ENCODE data around the gene LGALS4. TPM values are rescaled to one million over a fixed set of nuclear protein-coding genes. Genes with fewer than 3 reads are reported as not detected.
"Not testable (repeated sequence)": the region's sequence is repeated elsewhere in the genome, so short reads cannot be mapped to it uniquely, and the experiment has no call there.

LGALS4 gene
- polyA plus RNA-seq, 5 donors: 0.83 to 4.7 (median 2.5) TPM

DNA sequence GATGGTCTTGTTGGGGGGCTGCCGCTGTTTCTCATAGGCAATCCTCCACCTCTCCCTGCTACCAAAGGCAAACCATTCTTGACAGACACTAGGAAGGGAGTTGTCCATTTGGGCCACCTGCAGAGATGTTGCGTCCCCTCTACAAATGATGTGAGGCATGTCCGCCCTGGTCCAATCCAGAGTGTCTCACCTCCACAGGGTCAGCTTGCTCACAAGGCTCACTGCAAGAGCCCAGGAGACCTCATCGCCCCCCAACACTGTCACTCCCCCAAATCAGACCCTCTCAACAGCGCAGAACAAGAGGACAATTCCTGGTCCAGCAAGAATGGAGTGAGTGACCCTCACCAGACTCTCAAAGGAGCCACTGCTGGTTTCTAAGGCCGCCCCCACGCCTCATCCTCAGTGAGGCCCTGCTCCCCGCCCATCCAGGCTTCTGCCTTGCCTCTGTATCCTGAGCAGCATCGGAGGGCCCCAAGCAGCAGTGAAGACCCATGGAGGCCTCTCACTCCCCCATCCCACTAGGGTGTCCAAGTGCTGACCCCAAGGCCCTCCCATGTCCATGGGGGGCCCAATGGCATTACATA, 30.5 kb upstream of the LGALS4 start:
- DNase-seq: no peak

DNA sequence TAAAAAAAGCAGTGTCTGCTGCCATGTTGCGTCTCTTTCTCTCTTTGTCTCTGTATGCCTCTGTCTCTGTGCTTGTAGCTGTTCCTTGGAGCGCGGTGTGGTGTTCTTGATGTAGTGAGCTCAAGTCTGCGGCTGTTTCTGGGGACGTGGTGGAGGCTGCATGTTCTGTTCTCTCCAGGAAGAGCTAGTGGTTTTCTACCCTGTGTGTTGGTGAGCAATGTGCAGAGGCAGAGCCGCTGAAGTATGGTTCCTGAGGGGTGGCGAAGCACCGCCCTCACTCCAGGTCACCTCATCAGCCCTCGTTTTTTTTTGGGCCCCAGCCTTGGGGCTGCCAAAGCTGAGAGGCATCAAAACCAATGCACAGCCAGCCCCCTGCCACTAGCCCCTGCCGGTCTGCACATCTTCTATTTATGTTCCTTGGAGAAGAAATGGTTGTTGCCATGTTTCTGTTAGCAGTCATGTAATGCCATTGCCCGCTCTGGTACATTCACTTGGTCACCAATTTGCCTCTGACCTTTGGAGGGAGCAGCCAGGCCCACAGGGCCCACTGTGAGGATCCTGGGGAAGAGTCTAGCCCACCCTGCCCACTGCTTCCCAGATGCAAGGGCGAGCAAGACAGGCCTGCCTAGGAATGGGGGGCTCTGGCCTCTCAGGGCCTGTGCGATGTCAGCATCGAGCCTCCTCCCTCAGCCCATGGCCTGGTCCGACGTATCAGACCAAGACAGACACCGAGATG, 29.9 kb upstream of the LGALS4 start:
- no peak for DNase-seq

DNA sequence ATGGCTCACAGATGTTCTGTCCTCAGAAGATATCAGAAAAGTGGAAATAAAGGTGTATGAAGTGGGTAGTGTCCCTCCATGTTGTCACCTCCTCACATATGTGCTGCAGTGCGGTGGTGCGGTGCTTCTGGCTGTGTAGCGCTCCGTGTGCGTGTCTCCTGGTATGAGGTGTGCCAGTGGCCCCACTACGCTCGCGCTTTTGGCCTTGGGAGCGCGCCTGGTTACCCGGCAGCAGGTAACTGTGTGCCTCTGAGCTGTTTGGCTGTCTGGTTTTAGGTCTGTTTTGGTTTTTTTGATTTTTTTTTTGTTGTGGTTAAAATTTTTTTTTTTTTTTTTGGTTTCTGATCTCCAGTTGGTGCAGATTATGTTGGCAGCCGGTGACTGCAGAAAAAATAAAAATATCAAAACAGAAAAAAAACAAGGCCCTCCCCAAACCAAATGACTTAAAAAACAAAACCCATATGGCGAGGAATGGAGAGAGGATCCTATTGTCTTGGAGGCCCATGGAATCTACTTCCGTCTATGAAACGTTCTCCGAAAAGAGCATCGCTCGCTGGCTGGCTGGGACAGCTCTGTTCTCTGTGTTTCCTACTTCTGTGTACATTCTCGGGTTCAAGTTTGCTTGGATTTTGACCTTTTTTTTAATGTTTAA, 29.2 kb upstream of the LGALS4 start:
- DNase-seq: no peak

DNA sequence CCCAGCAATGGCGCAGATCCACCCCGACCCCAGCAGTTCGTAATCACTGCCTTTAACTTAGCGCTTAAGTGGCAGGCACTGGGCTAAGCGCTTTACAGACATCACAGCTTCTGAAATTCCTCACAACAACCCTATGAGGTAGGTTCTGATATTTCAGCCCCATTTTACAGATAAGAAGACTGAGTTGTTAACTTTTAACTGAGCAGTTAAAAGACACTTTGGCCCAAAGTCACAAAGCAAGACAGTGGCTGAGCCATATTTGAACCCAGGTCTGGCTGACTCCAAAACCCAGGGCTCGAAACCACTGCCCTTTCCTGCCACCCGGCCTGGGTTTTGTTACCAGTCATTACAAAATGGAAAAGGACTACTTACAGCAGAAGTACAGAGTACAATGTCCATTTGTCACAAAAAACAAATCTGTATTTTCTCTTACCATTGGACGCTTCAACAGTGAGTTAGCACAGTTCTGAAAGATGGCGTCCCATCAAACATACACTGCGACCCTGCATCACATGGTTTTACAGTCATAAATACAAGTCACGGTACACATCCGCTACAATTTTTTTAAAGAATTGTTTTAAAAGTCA, 28.5 kb upstream of the LGALS4 start:
- no peak for DNase-seq

DNA sequence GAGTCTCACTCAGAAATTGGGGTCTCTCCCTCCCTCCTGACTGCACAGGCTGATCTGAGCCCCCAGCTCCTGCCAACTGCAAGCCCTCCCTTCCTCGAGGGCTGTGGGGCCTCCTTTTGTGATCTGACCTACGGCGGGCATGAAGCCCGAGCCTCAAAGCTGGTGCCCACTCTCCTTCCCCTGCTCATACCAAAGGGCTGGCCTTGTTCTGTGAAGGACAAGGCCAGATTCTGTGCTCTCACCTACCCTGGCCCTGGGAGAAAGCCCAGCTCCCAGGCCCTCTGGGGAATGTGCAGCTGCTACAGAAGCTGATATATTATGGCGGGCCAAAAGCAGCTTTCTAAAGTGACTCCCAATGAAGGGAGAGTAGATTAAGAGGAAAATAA, 27.8 kb upstream of the LGALS4 start:
- DNase-seq: no peak

DNA sequence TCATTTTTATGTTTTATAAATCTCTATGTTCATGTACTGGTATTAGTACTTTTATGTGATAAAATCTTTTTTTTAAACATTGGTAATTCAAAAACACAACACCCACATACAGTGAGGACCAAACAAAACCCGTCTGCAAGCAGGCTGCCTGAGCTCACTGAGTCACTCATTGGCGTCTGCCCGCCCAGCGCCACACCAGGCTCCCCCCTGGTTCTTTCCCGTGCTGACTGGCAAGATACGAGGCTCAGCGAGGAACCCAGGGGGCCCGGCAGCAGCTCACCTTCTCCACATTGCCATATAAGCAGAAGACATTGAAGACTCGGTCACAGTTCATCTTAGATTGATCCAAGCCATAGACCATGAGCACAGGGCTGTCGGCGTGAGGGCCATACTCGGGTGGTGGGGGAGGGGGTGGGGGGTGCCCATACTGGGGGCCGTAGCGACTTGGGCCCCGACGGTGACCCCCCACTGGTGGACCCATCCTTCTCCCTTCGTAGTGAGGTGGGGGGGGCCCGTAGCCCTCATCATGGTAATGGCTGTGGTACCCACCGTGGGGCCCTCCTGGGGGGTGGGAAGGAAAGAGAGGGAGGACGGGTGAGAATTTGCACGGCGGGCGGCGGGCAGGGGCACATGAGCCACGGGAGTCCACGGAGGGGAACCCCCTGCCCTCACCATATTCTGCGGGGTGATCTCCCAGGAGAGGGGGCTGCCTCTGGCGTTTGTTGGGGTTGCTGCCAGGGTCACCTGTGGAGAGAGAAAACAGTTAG, 27.3 kb upstream of the LGALS4 start:
- no peak for DNase-seq

DNA sequence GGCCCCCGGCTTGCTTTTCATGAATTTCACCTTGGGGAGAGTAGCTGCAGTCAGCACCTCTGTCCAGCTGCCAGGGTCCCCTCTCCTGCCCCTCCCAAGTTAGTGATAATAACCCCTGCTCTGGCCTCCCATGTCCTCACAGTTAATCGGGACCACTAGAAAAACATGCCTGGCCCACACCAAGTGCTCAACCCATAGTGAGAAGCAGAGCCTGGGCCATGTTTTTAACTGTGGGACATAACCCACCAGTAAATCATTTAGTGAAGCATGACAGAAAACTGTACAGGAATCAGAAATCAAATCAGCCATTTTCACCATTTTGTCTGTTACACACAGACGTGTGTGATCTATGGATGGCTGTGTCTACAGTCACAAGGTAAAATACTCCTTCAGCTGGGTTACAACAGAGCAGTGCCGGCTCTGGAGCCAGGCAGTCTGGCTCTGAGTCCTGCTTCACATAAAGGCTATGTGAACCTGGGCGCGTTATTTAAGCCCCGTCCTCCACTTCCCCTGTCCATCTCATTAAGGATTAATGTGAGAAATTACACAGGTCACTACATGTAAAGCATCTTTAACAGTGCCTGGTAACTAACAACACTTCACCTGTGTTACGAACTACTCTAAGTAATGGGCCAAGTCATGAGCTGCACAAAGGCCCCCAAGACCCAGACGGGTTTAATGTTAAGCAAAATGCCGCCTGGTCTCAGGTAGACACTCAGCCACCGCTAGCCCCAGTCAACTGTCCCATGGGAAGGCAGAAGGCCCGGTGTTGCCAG, 26.4 kb upstream of the LGALS4 start:
- DNase-seq: no peak

DNA sequence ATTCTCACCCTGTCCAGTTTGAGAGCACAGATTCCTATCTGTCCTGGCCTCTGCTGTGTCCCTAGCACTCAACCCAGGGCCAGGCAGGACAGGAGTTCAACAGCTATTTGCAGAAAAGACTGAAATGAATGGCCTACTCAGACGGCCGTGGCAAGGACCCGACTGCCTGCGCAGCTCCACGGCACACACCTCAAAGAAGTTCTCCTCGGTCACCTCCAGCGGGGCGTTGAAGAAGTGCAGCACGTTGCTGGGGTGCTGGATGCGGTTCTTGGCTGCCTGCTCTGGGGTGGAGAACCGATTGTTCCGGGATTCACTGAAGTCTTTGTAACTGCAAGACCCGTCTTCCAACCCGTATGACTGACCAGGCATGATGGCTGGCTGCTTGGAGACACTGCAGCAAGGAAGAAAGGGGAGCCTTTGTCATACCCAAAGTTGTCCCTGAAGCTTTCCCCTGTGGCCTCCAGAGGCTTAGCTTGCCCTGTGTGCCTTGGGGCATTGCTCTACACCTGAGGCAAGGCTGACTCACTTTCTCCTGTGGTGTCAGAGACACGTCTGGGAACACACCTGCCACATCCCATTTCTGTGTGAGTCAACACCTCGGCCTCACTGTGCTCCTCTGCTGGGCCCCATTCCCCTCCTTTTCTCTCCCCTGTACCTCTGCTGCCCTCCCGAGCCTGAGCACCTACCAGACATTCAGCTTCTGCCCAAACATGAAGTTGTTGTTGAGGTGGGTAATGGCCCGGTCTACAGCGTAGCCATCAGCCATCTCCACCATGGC, 25.7 kb upstream of the LGALS4 start:
- DNase-seq: no peak

DNA sequence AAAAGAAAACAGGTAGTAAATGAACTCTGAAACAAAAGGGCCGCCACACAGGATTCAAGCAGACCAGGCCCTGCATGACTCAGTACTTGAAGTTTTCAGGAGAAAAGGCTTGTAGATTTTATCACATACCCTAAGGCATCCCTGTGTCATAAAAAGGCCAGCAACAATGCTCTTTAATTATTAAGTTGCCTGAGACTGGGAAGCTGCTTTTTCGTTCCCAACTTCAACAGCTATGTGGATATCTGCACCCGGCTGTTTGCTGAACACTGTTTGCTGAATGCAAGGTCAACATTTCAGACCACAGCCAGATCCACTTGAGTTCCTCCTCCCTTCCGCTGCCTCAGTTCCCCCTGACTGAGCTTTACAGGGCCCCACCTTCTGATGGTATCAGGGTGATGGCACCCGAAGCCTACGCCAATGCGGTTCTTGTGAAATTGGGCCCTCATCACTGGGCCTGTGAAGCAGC, 24.9 kb upstream of the LGALS4 start:
- DNase-seq: no peak

DNA sequence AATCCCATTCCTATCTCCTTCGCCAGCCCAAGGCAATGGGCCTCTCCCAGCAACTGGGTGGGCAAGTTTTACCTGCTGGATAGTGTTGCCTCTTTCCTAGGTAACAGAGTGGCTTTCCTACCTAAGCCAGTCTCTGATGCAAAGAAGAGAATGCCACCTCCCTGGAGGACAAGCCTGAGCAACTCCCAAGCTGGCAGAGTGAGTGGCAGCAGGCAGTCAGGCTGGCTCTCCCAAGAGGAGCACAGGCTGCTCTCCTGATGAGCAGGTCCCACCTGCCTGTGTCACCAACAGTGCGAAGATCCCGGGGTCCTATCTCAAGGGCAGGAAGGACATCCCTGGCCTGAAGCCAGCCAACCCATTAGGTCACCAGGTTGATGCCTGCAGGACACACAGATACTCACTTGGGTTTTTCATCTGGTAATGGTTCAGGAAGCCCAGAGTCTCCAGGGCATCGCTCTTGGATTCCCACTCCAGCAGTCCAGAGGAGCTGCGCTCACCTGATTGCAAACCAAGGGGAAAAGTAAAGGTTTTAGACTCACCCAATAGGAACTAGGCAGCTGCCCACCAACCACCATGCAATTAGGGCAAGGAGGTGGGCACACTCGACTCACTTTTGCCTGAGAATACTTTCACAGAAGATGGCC, 24.4 kb upstream of the LGALS4 start:
- no peak for DNase-seq

DNA sequence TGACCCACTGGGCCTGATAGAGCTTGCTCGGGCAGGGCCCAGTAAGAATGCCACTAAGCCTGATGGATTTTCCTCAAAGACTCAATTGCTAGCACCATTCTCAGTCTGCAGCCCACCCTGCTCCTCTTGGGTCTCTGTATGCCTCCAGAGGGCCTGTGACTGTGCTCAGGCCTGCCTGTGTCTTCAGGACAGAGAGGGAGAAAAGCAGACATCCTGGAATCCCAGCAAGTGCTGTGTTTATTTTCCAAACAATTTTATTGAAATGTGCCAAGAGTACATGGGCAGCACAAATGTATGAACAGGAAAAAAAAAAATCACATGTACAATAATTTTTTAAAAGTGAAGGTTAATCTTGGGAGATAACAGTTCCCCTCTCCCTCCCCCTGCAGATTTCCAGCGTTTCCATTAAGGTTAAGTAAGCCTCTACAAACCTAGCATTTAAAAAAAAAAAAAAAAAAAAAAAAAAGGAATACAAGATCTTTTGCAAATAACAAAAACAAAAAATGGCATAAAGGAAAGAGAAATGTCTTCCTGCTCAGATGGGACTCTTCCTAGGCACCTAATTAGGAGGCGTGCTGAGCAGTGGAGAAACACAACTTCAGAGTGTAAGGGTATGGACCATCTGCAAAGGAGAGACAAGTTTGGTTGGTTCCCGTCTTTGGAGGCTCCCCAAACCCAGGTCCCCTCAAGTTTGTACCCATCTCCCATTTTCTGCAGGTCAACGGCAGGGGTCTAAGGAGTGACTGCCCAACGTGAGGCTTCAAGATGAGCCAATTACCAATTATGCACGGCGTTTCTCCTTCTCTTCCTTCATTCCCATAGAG, 23.6 kb upstream of the LGALS4 start:
- DNase-seq: peak; percentile 83 to 85

DNA sequence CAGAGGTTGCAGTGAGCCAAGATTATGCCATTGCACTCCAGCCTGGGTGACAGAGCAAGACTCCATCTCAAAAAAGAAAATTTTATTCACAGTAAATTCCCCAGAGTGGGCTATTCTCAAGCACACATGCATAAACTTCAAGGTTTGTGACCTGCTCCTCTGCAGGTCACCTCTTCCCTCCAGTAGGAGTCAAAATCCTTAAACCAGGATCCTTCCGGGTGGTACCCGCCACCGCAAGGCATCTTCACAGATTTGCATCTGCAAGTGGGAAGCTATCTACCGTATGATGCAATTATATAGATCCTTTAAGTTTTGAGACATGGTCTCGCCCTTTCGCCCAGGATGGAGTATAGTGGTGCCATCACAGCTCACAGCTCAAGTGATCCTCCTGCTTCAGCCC, 21.8 kb upstream of the LGALS4 start:
- no peak for DNase-seq

DNA sequence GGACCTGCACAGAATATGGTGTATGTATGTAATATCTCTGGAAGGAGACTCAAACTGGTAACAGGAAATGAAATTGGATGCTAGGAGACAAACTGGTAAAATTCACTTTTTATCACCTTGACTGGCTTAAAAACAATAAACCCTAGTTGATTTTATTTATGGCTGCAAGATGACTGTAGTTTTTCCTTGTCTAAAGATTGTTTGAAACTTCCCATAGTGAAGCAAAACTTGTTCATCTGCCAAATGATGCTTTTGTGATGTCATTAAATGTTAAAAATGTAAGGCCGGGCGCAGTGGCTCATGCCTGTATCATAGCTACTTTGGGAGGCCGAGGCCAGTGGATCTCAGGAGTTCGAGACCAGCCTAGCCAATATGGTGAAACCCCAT, 21.4 kb upstream of the LGALS4 start:
- no peak for DNase-seq

DNA sequence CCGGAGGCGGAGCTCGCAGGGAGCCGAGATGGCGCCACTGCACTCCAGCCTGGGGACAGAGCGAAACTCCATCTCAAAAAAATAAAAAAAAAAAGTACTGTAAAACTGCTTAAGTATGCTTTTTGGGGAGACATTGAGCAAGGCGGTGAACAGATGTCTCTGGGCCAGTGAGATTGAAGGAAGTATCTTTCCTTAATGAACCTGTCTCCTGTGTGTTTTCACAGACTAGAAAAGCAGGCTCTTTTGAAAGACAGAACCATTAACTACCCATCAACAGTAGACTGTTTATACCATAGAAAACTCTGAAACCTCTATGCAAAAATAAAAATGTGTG, 20.3 kb upstream of the LGALS4 start:
- peak in 1 of 2 donors; percentile 24 for DNase-seq

DNA sequence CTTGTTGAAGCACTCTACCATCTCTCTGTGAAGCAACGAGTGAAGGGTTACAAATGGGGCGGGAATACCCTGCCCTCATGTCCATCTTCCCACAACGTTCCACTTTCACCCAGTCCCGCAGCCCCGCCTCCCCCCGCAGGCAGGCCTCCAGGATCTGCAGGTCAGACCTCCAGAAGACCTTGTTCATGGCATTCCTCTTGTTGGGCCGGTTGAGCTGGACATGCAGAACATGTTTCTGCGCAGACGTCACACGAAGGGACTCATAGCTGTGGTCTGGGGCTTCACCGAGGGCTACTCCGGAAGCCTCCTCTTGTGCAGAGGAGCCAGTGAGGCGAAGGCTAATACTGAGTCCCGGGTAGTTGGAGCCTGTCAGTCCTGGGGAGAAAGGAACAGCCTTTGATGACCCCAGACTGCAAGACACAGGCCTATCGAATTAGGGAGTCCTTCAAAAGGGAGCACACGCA, 18.4 kb upstream of the LGALS4 start:
- DNase-seq: peak; percentile 62 to 65

DNA sequence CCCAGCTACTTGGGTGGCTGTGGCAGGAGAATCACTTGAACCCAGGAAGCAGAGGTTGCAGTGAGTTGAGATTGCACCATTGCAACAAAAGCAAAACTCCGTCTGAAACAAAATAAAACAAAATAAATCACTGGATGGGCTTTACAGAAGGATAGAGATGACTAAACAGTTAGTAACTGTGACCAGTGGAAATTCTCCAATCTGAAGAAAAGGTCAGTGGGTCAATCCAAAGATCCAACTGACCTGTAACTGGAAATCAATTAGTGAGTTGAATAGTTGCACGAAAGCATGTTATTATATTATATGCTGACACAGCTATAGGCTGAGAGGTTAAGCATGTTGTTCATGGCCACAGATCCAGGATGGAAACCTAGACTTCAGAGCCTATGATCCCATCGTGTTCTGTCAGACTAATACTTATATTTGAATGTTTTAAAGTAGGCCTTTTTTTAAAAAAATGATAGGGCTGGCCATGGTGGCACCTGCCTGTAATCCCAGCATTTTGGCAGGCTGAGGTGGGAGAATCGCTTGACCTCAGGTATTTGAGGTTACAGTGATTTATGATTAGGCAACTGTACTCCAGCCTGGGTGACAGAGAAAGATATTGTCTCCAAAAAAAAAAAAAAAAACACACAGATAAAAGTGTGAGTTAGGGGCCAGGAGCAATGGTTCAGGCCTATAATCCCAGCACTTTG, 17.4 kb upstream of the LGALS4 start:
- no peak for DNase-seq

DNA sequence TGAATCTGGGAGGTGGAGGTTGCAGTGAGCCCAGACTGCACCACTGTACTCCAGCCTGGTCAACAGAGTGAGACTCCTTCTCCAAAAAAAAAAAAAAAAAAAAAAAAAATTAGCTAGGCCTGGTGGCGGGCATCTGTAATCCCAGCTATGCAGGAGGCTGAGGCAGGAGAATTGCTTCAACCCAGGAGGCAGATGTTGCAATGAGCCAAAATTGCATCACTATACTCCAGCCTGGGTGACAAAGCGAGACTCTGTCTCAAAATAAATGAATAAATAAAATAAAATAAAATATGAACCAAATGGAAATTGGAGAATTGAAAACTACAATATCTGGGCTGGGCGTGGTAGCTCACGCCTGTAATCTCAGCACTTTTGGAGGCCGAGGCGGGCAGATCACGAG, 16.5 kb upstream of the LGALS4 start:
- DNase-seq: not testable (repeated sequence)

DNA sequence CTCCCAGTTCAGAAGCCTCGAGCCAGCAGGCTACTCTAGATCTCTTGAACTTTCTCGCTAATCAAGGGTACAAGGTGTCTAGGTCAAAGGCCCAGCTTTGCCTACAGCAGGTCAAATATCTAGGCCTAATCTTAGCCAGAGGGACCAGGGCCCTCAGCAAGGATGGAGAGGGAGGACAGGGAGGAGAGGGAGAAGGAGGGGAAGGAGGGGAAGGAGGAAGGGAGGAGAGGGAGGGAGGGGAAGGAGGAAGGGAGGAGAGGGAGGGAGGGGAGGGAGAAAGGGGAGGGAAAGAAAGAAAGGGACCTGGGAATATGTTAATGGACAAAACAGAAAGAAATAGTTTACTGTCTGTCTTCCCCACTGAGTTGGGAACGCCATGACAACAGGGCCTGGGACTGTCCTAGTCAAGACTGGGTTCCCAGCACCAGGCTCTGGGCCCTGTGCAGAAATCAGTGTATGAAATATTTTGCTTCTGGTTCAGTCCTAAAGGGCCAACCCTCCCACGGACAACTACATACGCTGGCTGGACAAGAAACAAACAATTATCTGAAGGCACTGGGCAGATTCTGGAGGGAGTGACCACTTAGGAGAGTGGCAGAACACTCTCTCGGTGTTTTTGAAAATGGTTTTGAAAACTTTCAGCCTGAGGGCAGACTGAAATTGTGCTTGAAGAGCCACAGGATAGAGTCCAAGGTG, 14.3 kb upstream of the LGALS4 start:
- DNase-seq: no peak

All from right lung (tissue), 5 donors.